Activated CD4-positive, alpha-beta T cell treated with anti-CD3 and anti-CD28 coated beads, Interleukin-2, amount 50 U/mL, for 16 hours (primary cell): ENCODE measurements around the gene MICAL2.

Experiments used
- DNase-seq: peaks from one replicate; pipeline ENCODE4 v3.0.0-alpha.2; 2020

Gene MICAL2

DNA sequence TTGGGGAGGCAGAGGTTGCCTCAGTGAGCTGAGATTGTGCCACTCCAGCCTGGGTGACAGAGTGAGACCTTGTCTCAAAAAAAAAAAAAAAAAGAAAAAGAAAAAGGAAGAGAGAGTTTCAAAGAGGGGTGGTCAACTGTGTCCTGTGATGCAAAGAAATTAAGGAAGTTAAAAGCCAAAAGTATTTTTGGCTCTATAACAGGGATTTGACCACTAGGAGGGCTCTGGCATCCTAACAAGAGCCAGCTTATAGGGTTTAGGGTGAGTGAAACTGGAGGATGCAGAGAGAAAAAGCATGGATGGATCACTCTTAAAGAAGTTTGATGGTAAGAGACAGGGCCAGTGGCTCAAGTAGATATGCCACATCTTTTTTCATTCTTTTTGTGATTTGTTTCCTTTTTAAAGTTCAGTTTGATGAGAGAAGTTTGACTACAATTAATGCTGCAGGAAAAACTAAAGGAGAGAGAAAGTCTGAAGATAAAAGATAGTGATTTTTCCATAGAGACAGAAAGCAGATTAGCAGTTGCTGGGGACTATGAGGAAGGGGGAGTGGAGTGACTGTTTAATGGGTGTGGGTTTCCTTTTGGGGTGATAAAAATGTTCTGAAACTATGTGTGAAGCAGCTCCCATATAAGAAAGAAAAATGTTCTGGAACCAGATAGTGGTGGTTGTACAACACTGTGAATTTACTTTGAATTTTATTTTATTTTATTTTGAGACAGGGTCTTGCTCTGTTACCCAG is 11.1 kb upstream of the MICAL2 start:
- DNase-seq, result no peak

GRCh38 chr11:12100429-12100828 is 10.0 kb upstream of the MICAL2 start:
- no peak for DNase-seq

GRCh38 chr11:12100841-12101242 is 9.5 kb upstream of the MICAL2 start:
- DNase-seq, result no peak

GRCh38 chr11:12101318-12101717 is 9.1 kb upstream of the MICAL2 start:
- peak; percentile 40 for DNase-seq

- no peak for DNase-seq
These were observed 7.6 kb upstream of the MICAL2 start for GRCh38 chr11:12102588-12103410.

GRCh38 chr11:12103411-12104225 is 6.8 kb upstream of the MICAL2 start:
- no peak for DNase-seq

- DNase-seq, result no peak
These were observed 4.9 kb upstream of the MICAL2 start for GRCh38 chr11:12105471-12105870.

DNA sequence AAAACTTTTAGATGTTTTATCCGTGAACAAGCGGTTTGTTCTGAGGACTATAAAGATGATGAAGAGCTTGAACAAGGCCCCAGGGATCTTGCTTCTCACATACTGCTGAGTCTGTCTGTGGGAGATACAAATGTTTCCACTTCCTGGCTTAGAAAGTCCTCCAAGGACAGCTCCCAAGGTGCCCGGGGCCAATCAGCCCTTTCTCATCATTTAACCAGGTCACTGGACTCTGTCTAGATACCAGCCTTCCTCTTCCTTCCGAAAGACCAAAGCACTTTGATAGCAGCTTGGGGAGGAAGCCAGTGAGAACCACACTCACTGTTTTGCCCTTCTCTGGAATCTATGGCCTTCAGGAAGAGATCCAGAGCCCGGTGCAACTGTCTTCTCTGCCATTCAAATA is 4.3 kb upstream of the MICAL2 start:
- DNase-seq, result no peak

GRCh38 chr11:12106501-12106900 is 3.9 kb upstream of the MICAL2 start:
- no peak for DNase-seq

DNA sequence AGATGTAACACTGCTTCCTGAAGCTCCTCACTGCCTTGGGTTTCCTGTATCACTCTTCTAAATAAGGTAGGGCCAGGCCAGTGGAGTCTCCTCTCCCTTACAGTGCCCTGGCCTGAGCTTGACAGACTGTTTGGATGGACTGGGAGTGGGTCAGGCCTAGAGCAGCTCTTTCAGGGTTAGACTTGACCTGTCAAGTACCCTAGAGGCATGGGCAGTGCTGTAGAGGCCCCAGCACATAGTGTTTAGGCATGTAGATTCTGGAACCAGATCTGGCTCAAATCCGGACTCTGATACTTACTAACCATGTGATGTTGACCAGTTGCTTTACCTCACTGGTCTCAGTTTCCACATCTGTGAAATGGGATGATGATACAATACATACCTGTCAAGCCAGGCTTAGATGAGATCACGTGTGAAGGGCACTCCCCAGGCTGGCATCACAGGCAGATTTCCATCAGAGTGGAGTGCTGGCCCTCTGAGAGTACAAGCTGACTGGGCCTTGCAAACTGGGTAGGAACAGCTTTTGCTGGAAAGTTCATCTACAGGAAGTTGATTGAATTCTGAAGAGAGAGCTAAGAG is 1.4 kb upstream of the MICAL2 start:
- DNase-seq, result no peak

- peak; percentile 66 for DNase-seq
These were observed 696 bp upstream of the MICAL2 start for GRCh38 chr11:12109591-12110196.

DNA sequence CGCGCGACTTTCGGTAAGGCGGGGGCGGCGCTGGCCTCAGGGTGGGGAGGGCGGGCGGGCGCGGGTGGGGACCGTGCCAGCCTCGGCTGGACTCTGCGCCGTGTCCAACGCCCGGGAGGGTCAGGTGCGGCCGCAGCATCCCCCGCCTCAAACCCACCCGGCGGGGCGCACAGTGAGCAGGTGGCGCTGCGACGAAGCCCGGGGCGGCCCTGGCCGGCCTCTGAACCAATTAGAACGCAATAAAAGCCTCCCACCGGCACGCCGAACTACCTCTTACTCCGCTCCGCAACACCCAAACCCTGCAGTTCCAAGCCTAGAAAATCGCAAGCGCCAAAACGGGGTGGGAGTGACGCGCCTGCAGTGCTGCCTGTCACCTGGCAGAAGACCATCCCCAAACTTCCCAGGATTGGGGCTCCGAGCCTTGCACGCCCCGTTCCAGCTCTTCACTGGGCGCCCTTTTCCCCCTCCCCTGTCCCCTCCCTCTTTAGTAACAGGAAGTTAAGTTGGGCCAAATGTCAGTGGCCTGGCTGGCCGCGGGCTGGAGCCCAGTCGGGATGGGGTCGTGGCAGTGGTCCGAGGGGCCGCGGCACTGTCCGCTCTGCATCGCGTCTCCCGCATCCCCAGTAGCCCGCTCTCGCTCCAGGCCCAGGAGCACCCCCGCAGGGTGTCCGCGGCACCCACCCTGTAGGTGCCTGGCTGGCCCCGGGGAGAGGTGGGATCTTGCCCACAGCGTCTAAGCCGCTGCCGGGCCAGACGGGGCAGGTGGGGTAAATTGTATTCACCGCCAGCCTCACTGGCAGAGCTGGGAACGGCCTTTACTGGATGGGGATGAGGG is 541 bp downstream of the MICAL2 start:
- DNase-seq, result peak; percentile 31

DNA sequence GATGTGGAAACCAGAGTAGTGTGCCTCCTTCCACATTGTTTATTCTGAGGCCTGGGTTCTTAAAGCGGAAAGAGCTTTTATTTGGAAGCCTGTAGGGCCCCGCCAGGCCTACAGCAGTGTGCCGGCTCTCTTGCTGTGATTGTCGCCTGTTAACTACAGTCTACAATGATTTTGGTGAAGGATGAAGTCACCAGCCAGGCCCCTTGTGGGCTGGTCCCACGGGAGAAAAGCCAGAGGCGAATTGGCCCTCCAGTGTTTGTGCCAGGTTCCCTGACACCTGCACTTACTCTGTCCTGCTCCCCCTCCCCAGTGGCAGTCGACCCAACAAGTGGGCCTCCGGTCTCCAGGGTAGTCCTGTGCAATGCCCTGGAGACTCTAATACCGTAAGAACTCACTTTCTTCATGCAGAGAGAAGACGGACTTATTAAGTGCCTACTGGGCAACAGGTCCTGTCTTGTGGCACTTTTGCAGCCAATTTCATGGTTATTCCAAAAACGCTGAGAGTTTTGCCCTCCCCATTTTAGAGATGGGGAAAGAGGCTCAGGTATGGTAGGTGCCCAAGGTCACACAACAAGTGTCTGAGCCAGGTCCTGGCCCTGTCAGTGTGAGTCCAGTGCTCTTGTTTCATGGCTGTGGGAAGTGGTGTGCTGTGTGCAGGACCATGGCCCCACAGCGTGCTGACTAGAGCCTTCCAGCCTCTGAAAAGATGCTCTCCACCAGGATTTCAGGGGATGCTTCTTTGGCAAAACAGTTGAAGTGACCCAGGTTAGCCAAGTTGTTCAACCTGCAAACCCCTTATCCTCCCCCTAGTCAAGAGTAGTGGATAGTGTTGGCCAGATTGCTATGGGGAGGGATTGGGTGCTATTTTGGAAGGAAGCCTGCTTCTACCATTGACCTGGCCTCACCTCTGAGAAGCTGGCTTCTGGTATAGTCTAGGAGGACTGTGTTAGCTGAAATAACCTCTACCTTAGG is 1.4 kb downstream of the MICAL2 start:
- DNase-seq, result no peak

DNA sequence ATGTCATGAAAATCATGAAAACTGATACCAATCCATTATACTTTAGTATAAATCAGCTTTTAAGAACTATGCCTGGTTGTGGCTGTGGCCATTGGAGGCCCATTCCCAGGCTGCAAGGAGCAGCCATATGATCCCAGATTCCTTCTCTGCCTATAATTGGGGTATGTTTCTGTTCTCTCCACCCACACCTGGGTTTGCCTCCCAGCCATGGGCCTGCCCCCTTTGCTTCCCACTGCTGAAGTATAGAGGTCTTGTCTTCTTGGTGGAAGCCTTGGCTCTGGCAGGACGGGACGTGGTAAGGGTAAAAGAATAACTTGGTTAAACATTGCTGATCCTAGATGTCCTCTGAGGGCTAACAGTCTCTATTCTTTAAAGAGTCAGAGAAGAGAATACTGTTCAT is 2.4 kb downstream of the MICAL2 start:
- DNase-seq, result no peak

GRCh38 chr11:12113294-12113693 is 2.9 kb downstream of the MICAL2 start:
- peak; percentile 69 for DNase-seq

DNA sequence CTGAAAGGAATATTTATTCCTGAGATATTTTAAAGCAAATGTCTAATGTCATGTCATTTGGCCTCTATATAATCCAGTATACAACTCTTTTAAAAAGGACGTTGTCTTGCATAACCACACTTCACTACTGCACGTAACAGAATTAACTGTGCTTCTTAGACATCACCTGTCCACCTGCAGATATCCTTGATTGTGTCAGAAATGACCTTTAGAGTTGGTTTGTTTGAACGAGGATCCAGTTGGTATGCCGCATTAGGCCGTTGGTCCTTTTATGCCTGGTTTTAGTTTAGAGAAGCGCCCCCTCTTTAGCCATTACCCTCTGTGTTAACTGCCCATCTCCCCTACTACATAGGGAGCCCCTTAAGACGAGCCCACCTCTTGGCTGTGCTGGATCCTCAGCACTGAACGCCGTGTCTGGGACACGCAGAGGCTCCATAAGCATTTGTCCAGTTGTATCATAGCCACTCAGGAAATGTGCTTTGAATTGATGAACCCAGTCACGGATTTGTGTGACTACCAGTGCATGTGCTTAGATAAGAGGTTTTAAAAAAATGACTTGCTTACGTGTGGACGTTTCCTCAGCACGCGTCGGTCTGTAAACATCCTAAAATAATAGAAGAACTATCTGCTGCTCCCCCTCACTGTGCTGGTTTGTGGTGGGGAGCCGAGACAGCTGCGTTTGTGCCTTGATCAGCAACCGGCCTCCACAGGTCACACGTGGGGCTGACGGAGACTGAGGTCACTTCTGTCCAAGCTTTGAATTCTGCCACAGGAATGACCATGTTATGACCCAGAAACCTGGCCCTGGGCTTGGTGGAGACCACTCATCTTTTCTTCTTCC is 4.0 kb downstream of the MICAL2 start:
- DNase-seq, result no peak

DNA sequence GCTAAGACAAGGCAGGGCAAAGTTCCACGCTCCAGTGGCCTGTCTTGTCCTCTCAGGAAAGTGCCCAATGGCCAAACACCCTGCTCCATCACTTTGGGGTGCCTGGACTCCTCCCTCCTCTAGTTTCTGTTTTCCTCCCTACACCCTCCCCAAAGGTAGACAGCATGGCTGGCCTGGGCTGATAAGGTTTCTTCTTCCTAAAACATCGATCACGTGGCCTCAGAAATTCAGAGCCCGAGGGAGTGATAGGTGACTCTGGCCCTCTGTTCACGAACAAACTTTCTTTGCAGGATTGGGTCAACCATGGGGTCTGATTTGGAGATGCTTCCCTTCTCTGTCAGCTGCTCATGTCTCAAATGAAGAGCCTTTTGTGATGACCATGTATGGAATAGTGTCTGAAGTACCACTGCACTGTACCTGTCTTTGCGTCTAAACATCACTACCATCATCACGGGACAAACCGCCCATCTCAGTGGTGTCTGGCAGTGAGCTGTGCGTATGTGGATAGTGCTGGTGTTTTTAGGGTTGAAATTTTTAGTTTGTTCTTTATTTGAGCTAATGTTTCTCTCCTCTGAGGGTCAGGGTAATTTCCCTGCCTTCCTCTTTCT is 6.1 kb downstream of the MICAL2 start:
- DNase-seq, result no peak

DNA sequence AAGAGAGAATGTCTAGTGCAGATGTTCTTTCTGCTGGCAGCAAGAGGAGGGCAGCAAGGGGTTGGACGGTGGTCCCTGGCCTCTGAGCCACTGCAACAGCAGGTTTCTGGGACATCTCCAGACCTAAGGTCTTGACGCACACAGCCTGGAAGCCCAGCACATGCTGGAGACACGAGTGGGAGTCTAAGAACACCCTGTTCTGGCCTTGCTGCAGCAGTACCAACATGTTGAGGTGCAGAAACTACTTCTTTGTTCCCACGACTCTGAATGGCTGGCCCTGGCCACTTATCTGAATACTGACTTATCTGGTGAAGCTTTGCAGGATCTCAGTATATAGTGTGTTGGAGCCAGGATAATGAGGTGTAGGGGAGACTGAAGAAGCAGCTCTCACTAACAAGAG is 6.8 kb downstream of the MICAL2 start:
- no peak for DNase-seq

DNA sequence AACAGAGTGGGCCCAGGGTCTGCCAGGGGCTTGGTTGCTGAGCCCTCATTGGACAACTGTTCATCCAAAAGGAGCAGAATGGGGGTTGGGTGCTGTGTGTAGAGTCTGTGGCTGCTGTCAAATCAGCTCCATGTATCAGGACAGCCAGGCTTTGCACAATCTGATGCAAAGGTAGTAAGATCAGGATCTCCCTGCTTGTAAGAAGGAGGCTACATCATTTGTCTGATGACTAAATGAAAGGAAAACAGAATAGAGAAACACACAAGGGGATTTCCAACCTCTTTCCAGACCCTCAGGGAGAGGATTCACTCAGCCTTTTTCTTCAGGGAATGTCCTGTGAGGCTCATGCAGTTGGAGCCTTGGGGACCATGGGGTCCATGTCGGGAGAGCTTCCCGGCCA is 7.2 kb downstream of the MICAL2 start:
- peak; percentile 26 for DNase-seq
